HG02798 (cell line): ENCODE results near the gene LRMDA.

ENCODE experiments used
- ATAC-seq: cut with Tn5 transposase; IDR thresholded peaks from one replicate; pipeline ENCODE4 v1.9.1; 2021; ENCODE audit warnings: mild to moderate bottlenecking; ENCODE audit not compliant: unreplicated experiment, poor library complexity

The LRMDA gene

DNA sequence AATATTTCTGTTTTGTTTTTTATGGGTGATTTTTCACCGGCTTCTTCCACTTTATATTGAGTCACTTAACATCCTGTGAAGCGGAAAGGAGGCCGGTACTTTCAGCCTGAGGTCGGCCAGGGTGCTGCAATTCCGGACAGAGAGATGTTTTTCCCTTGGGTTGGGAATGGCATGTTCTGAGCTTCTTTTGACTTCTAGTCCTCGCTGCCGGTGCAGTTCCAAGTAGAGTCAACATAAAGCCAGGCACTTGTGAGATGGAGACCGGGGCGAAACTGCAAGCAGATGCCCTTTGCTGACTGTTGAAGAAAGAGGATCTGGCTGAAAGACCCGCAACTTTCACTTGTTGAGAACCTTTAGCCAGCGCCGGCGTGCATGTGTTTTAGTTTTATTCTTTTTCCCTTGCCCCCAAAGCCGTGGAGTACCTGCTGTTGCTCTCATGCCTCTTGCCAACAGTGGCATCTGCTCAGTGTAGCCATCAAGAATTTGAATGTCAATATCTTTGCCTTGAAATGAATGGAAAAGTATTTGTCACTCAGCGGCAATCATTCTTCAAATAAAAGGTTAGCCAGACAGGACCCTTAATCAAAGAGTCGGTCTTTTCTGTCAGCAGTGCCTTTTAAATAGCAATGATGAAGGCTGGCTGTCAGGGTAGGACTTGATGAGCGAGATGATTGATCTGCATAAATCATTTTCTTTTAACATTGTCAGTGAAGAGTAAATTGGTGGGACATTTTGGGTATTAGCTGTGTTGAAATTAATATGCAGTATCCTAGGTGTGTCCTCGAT, 351.2 kb downstream of the LRMDA start:
- ATAC-seq, result no peak

DNA sequence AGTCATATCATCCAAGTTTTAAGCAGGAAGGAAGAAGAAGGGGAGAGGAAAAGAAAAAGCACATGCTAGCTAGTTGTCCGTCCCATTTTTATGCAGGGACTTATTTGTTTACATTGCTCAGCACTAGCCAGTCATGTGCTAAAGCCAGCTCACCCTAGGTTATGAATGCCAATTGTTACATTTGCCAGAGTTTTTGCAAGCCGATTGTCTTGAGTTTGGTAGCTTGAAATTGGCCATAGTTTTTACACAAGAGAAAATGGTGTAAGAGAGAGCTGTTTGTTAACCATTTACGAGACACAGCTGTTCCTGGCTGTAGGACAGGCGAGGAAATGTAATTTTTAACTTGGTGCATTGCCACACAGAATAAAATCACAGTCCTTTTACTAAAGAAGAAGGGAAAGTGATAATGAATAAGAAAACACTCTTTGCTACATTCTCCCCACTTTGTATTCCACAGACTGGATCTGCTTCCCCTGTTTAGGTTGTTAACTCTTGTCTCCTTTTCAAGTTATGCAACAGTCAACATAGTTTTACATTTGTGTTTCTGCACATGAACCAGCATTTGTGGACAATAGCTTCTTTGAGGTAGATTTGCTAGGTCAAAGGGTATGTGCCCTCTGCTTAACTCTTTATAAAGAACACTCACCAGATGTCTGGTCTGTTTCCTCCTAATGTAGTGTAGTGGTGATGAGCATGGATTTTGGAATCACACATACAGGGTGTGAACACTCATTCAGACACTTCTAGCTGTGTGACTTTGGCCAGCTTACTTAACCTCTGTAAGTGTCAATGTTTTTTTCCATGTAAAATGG, 357.2 kb downstream of the LRMDA start:
- ATAC-seq, result no peak

DNA sequence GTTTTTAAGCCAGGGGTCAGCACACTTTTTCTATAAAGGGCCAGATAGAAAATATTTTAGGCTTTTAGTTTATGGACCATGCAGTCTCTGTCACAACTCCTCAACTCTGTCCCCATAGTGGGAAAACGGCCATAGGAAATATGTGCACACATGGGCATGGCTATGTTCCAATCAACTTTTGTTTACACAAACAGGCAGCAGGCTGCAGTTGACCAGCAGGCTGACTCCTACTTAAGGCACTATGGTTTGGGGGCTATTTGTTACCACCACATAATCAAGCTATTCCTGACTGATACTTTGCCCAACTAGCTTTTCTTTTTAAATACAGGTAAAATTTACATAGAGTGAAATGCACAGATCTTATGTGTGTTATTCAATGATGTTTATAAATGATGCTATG, 362.4 kb downstream of the LRMDA start:
- no peak for ATAC-seq

DNA sequence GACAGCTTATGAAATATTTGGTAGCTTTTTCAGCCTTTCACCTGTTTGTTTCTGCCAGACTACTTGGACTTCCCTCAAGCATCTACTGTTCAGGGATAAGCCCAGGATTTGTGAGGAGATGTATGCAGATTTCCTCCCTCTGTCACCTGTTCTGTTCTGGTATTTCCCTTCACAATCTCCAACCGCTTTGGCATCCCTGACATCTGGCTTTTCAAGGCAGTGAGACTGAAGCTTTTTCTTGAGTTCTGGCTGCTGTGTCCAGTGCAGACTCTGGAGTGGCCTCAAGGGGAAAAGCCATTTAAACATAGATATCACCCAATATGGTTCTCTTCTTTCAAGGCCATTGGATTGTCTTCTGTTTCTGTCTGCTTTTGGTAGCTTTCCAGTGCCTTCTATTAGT, 369.7 kb downstream of the LRMDA start:
- ATAC-seq, result no peak

DNA sequence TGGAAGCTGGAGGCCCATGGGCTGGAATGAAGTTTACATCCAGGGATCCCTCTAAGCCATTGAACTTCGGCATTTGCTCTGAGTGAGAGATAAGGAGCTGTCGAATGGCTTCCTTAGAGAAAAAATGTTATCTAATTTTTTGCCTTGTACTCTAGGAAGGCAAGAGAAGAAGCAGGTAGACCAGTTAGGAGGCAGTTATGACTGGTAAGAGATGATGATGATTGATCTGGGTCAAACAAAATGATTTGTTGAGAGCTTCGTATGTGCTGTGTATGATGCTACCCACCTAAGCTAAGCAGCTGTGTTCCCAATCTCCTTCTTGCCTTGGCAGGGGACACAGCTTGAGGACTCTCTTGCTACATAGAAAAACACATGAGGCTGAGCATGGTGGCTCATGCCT, 370.2 kb downstream of the LRMDA start:
- ATAC-seq, result no peak

DNA sequence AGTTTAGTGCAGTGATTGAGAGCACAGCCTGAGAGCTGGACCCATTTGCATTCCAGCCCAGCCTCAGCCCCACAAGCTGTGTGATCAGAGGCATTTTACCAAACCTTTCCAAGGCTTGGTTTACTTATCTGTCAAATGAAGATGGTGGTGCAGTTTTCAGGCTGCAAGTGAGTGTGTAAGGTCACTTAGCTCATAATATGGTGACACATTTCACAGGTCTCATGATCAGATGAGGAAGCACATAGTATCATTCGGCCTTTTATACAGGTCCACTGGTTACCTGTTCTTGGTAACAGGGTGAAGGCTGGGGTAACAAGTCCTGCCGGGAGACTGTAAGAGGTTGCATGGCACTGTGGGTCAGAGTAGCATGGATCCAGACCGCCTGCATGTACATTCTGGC, 371.7 kb downstream of the LRMDA start:
- no peak for ATAC-seq

DNA sequence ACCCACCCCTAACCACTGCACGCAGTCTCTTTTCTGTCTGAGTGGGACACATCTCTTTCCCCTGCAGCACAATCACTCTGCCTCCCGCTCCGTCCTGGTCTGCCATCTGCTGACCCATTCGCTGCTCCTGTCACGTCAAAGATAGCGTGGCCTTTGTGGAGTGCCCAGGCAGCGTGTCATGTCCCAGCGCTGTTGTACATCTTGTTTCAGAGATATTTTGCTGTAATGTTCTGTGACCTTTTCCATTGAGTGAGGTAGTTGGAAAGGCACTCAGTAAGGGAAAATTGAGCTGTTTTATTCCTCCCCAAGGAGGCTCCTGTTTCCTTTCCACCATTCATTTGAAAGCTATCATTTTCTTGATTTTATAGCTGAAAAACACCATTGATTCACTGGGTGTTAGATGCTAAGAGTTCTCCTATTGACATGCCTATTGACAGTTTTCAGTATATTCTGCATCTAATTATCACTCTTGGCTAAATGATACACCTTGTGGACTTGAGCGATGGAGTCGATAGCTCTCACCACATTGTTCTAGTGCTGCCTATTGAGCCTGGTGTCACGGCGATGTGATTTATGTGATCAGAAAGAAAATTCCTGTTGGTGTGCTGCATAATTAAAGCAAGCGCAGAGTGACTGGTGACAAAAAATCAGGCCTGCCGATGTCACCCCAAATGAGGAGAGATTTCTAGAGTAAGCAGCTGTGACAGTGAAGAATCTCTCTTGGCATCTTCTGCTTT, 372.6 kb downstream of the LRMDA start:
- no peak for ATAC-seq

DNA sequence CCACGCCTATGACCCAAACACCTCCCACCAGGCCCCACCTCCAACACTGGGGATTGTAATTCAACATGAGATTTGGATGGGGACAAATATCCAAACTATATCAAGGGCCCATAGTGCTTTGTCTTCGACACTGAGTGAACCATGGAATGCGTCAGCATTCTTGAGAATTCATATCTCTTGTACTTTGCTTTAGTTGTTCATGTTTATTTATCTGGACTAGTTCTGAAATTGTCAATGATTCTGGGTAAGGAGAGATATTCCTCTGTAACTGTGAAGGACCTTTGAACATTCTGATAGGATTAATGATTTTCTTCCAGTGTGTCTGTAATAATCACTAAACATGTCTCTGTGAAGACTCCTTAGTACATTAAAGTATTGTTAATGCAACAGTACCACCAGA, 374.8 kb downstream of the LRMDA start:
- ATAC-seq, result no peak

DNA sequence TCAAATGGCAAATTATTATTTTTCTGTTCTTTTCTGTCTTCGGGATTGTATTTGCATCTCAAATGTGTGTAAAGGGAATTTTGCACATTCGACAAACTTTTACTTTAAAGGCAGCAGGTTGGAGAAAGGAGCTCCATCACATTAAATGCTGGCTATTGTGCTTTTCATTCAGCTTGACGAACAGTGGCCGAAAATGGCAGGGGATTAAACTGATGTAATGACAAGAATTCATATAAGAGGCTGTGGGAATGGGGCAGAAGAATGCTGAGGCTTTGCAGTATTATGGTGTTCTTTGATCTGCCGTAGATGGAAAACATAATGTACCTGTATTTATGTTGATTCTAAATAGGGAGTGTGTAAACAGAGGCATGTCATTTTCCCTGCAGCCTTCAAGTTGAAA, 376.0 kb downstream of the LRMDA start:
- ATAC-seq, result no peak

DNA sequence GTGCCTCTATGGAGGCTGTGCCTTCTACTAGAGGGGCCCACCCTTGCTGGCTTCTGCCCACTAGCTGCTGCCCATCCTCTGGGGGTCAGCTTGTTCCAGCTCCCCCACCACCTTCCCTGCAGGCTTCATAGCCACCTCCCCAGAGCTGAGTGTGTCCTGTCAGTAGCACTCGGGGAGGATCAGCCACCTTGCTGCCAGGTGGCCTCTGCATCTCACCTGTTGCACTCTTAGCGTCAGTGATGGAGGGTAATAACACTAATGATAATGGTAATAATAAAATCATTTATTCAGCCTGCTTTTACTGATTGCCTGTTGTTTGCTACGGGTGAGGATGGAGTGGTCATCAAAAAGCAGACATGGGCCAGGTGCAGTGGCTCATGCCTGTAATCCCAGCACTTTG, 377.6 kb downstream of the LRMDA start:
- ATAC-seq, result no peak

DNA sequence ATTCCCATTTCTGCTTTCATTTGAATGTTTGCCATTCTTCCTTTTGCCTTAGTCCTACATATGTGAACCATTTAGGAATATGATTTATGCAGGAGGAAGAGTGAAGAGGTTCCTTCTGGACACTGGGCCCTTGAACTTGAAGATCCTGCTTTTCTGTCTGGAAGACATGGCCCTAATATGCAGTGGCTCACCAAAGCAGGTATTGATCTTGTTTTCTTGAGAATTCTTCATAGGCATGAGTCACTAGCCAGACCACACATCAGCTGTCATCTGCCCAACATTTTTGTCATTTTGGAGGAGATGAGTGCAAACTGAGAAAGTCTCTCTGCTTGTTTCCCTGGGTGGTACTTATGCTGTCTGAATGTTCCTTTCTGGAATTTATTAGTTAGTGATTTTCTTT, 382.6 kb downstream of the LRMDA start:
- ATAC-seq, result no peak

DNA sequence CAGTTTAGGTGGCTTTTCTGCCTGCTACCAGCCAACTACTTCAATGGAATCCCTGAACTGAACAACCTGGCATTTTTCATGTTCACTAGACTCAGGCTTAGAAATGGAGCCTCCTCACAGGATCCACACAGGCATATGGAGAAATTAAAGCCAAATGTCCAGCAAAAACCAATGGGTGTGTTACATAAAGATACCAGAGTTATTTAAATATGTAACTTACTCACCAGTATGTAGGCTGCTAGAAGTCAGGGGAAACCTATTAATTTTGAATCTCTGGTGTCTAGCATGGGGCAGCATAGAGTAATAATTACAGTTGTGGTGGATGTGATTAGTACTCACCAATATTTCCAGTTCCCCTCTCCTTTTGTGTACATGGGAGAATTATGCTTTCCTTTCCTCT, 383.6 kb downstream of the LRMDA start:
- ATAC-seq, result no peak

DNA sequence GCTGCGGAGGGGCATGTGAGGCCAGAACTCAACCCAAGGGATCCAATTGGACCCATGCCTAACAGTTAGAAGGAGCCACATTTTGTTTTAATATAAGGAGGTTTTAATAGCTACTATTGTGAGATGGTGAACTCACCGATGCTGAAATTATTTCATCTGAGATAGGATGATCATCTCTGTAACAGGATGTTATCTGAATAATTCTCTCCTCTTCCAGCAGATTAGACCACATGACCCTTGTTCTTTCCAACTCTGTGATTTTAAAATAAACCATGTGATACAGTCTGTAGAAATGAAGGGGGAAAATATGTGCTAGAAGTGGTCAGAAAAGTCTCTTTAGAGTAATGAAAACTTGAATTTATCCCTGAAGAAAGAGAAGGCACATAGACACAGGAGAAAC, 385.8 kb downstream of the LRMDA start:
- ATAC-seq, result no peak

DNA sequence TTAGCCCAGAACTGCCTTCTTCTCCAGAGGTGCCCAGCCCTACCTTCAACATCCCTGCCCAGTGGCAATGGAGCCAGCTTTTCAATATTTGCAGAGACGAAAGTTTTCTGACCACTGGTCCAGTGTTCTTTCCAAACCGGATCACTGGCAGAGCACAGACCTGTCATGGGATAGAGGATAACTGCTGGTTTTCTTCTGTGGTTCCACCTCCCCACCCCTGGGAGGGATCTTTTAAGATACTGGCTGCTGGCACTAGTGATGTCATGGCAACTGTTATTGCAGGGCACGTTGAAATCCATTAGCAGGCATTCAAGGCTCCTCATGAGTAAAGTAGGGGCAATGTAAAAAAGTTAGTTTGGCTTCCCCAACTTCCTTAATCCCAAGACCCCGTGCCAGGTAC, 387.1 kb downstream of the LRMDA start:
- no peak for ATAC-seq

DNA sequence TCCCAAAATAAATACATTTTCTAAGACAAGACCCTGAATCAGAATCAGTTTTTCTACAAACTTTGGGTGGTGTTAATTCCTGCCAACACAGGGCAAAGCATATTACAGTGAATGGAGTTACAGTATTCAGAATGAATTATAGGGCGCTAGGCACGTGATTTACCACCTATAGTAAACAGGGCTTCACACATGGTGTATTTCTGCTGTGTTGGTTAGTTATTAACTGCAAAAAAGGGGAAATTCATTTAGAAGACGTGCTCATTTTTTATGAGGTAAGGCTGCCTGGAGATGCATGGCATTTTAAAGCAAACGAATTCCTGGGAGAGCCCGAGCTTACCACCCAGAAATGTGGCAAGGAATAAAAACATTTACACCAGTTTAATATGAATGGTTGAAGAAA, 393.8 kb downstream of the LRMDA start:
- no peak for ATAC-seq

DNA sequence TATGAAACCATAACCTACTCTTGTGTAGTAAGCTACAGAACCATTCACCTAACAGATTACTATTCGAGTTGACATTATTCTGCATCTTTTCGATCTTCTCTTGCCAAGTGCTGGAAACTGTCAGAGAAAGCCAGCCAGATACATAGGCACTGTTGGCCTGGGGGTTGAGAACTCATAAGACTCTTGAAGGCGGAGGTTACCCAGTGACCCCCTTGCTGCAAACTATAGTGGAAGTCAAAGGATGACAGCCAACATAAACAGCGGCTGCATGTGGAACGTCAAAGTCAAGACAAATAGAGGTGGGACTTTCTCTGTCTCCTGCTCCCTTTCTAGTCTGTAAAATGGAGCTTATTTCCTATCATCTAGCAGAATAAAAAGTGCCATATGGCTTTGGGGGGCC, 394.2 kb downstream of the LRMDA start:
- no peak for ATAC-seq

DNA sequence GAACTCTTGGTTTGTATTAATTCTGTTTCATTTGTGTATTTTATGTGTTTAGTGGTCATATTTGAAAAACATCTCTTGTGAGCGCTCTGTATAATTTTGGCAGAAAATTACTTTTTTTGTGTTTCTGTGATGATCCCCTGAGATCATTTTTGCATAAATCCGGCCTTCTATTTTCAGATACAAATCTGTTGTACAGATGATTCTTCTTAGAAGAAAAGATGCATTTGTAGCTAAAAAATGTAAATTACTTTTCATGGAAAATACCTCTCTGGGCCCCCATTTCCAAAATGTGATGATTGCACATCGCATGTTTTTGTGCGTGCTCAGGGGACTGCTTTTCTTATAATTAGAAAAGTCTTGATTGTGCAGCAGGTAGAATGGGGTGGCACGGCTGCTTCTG, 395.4 kb downstream of the LRMDA start:
- ATAC-seq, result no peak

DNA sequence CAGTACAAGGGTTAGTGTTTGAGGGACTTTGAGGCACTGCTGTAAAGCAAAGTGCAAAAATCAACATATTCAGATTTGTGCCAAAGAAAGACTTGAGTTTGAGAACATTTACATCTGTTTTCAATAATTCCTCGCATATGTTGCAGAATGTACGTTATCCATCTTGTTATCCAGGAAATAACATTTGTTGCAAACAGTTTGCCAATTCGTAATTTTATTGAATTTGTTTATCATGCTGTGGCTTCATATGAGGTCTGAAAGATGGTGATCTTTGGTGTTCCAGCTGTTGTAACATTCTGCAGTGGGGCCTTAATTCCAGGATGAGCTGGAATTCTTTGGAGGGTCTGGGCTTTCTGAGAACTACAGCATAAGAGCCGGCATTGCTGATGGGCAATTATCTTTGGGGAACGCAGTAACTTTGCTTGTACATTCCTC, 396.2 kb downstream of the LRMDA start:
- ATAC-seq, result no peak

DNA sequence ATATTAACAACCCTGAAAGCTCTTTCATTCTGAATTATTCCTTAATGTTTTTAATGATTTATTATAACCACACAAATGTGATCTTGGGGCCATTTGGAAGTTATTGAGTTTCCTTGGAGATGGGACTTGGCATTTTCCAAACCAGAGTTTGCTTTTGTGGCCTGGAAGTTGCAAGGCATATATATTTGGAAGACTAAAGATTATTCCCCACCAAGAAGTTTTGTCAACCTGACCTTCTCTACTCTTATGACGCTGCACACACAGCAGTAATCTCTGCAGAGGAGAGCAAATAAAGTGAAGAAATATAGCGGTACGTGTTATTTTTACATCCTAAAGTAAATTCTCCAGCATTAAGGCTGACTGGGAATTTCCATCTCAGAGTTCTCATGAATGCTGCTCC, 397.0 kb downstream of the LRMDA start:
- ATAC-seq, result no peak

DNA sequence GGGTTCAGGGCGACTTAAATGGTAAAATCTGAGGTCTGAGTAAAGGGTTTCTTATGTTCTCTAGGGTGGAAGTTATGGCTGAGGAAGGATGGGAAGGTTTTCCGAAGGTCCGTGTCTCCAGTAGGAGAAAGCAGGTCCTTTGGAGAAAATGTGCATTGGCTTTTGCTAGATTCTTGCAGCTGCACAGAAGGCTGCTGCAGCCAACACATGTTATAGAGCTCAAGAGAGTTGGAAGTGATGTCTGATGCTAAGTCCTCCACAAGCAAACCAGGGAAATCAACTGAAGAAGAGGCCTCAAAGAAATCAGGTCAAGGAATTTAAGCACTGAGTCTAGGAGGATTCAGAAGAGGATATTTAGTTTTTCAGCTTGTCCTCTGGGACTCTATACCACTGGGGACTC, 404.6 kb downstream of the LRMDA start:
- no peak for ATAC-seq

DNA sequence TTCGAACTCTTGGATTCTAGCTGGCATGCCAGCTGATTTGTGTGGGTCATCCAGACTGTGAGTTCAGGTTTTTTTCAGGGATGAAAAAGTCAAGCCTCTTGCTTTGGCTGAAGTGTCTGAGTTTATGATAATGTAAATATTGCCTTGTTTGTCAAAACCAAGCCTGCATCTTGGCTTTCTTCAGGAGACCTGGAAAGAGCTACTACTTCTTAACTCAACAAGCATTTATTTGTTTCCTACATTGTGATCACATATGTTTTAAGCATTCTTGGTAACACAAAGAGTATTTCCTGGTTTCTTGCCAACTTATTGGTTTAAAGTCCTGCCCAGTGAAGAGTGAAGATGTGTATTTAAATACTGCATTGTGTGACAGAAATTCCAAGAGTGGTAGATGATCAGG, 407.1 kb downstream of the LRMDA start:
- no peak for ATAC-seq
